ENCODE data around the gene USP8. TPM values are rescaled to one million over a fixed set of nuclear protein-coding genes. Genes with fewer than 3 reads are reported as not detected.

USP8 gene
- total and polyA plus RNA-seq, 10 of the 15 experiments (the other 5 are each of a cell fraction or from before 2014, with no cell fraction given) = 25.2 to 51.7 (median 36.1) TPM

Small RNA genes lying within 50 kb of the gene (small RNA-seq; reads per million reads assigned to genes)
- gene RNA5SP395 = not detected

Other genes with a start within 250 kb of the USP8 start
- 0.62 and 0.82 TPM in 2 replicates for gene SLC27A2, start 242.2 kb upstream of the USP8 start, total RNA-seq (2014; rRNA removed)
- gene SLC27A2, start 242.2 kb upstream of the USP8 start, total RNA-seq (2014; rRNA removed; fragmentation: Illumina TruSeq; extraction: Trizol) = 0.98 and 1.1 TPM in 2 replicates
- 0.38 and 0.64 TPM in 2 replicates for gene SLC27A2, start 242.2 kb upstream of the USP8 start, total RNA-seq (2021)
- 0.69 and 1.5 TPM in 2 replicates for gene SLC27A2, start 242.2 kb upstream of the USP8 start, polyA plus RNA-seq (2011; rRNA removed)
- 0.55 and 0.59 TPM in 2 replicates for gene SLC27A2, start 242.2 kb upstream of the USP8 start, polyA plus RNA-seq (2014; fragmentation: Illumina TruSeq; extraction: Trizol)
- under 1 TPM in 1 of 2 experiments, not detected in 1; 0.22 TPM for gene SLC27A2, start 242.2 kb upstream of the USP8 start, polyA plus RNA-seq (2014; fragmentation: Nextera tagmentation; extraction: Ambion mirVana)
- gene SLC27A2, start 242.2 kb upstream of the USP8 start, polyA plus RNA-seq (2014; rRNA removed) = 0.67 and 0.83 TPM in 2 replicates
- 1 to 10 TPM in 1 of 2 experiments, under 1 TPM in 1; 0.98 to 1.2 TPM for gene SLC27A2, start 242.2 kb upstream of the USP8 start, polyA plus RNA-seq (2016; fragmentation: Nextera tagmentation; extraction: Ambion mirVana)
- not detected in 2 replicates for gene HDC, start 158.7 kb upstream of the USP8 start, total RNA-seq (2014; rRNA removed)
- gene HDC, start 158.7 kb upstream of the USP8 start, total RNA-seq (2014; rRNA removed; fragmentation: Illumina TruSeq; extraction: Trizol) = not detected in 2 replicates
- not detected in 2 replicates for gene HDC, start 158.7 kb upstream of the USP8 start, total RNA-seq (2021)
- gene HDC, start 158.7 kb upstream of the USP8 start, polyA plus RNA-seq (2011; rRNA removed) = not detected in 2 replicates
- not detected in 2 replicates for gene HDC, start 158.7 kb upstream of the USP8 start, polyA plus RNA-seq (2014; fragmentation: Illumina TruSeq; extraction: Trizol)
- gene HDC, start 158.7 kb upstream of the USP8 start, polyA plus RNA-seq (2014; fragmentation: Nextera tagmentation; extraction: Ambion mirVana) = not detected
- not detected in 2 replicates for gene HDC, start 158.7 kb upstream of the USP8 start, polyA plus RNA-seq (2014; rRNA removed)
- gene HDC, start 158.7 kb upstream of the USP8 start, polyA plus RNA-seq (2016; fragmentation: Nextera tagmentation; extraction: Ambion mirVana) = not detected
- 44.2 and 49.8 TPM in 2 replicates for gene GABPB1, start 69.2 kb upstream of the USP8 start, total RNA-seq (2014; rRNA removed)
- 40.2 and 42.3 TPM in 2 replicates for gene GABPB1, start 69.2 kb upstream of the USP8 start, total RNA-seq (2014; rRNA removed; fragmentation: Illumina TruSeq; extraction: Trizol)
- gene GABPB1, start 69.2 kb upstream of the USP8 start, total RNA-seq (2021) = 32.4 and 35.9 TPM in 2 replicates
- gene GABPB1, start 69.2 kb upstream of the USP8 start, polyA plus RNA-seq (2011; rRNA removed) = 48.2 and 56.6 TPM in 2 replicates
- 37.3 and 45.5 TPM in 2 replicates for gene GABPB1, start 69.2 kb upstream of the USP8 start, polyA plus RNA-seq (2014; fragmentation: Illumina TruSeq; extraction: Trizol)
- gene GABPB1, start 69.2 kb upstream of the USP8 start, polyA plus RNA-seq (2014; fragmentation: Nextera tagmentation; extraction: Ambion mirVana) = 10 to 100 TPM; 13.9 to 18.2 TPM
- 37.9 and 38.9 TPM in 2 replicates for gene GABPB1, start 69.2 kb upstream of the USP8 start, polyA plus RNA-seq (2014; rRNA removed)
- gene GABPB1, start 69.2 kb upstream of the USP8 start, polyA plus RNA-seq (2016; fragmentation: Nextera tagmentation; extraction: Ambion mirVana) = 10 to 100 TPM; 40.8 to 41.6 TPM
- 0.27 TPM in 1 of 2 replicates, not detected in the other for gene USP50, start 122.3 kb downstream of the USP8 start, total RNA-seq (2014; rRNA removed)
- not detected in 2 replicates for gene USP50, start 122.3 kb downstream of the USP8 start, total RNA-seq (2014; rRNA removed; fragmentation: Illumina TruSeq; extraction: Trizol)
- gene USP50, start 122.3 kb downstream of the USP8 start, total RNA-seq (2021) = not detected in 2 replicates
- gene USP50, start 122.3 kb downstream of the USP8 start, polyA plus RNA-seq (2011; rRNA removed) = 0.19 and 0.32 TPM in 2 replicates
- gene USP50, start 122.3 kb downstream of the USP8 start, polyA plus RNA-seq (2014; fragmentation: Illumina TruSeq; extraction: Trizol) = not detected in 2 replicates
- under 1 TPM in 1 of 2 experiments, not detected in 1; 0.15 TPM for gene USP50, start 122.3 kb downstream of the USP8 start, polyA plus RNA-seq (2014; fragmentation: Nextera tagmentation; extraction: Ambion mirVana)
- not detected in 2 replicates for gene USP50, start 122.3 kb downstream of the USP8 start, polyA plus RNA-seq (2014; rRNA removed)
- under 1 TPM in 1 of 2 experiments, not detected in 1; 0.21 TPM for gene USP50, start 122.3 kb downstream of the USP8 start, polyA plus RNA-seq (2016; fragmentation: Nextera tagmentation; extraction: Ambion mirVana)

All from GM12878 (cell line).